HepG2 (cell line): Measurements from ENCODE around the gene CGA. TPM values are rescaled to one million over a fixed set of nuclear protein-coding genes. Genes with fewer than 3 reads are reported as not detected.

Experiments
- ATAC-seq: fragments of 200-7000 bp; cut with Tn5 transposase; 3 replicates; pipeline ENCODE4 v1.9.1; 2020; ENCODE audit warnings: mild to moderate bottlenecking, moderate library complexity
- BruUV-seq: library from RNA; stranded (reverse); fragments of 400-500 nt; replicated peaks from 2 replicates; lab custom pipeline; 2021; lab: Mats Ljungman, UMichigan
- CTCF ChIA-PET: fragments of 300-600 bp; formaldehyde crosslinking; extraction: SDS; loops from one replicate; lab custom pipeline; 2021; ENCODE audit warnings: low total read pairs, inconsistent platforms, low intra/inter-chr PET ratio; lab: Yijun Ruan, JAX
- POLR2A ChIA-PET: fragments of 350-600 bp; sonication (Branson Sonifier 250); formaldehyde crosslinking; loops from one replicate; lab custom pipeline; 2020; ENCODE audit warnings: antibody characterized with exemption, inconsistent platforms; lab: Yijun Ruan, JAX
- DNase-seq: peaks from one replicate; pipeline ENCODE4 v3.0.0-alpha.2; 2015; ENCODE audit warnings: low spot score
- FAIRE-seq: peaks from 3 replicates; lab custom pipeline; 2011; peaks lifted over from hg19 to GRCh38; lab: Jason Lieb, UNC
- H2AFZ ChIP-seq: one replicate; pipeline ENCODE4 v1.6.1; 2011; ENCODE audit warnings: low read length, inconsistent platforms
- H3K27ac ChIP-seq: fragments of 300-600 bp; 3 replicates; pipeline ENCODE4 v1.8.0; 2011; ENCODE audit warnings: mixed run types, mild to moderate bottlenecking, mixed read lengths, low read length, inconsistent platforms; ENCODE audit not compliant: insufficient read depth; ENCODE audit errors: extremely low read length
- H3K27me3 ChIP-seq, 2 experiments: fragments of 200-600 bp in 1 of 2; 2 replicates in 1 of 2; 3 replicates in 1 of 2; pipeline versions ENCODE4 v1.6.0 to v1.8.0; 2011; ENCODE audit warnings: low read length in 2 of 2, mild to moderate bottlenecking in 2 of 2, moderate library complexity in 2 of 2, inconsistent platforms in 1 of 2; ENCODE audit not compliant: insufficient read depth in 2 of 2, control insufficient read depth in 1 of 2
- H3K36me3 ChIP-seq, 2 experiments: fragments of 200-600 bp in 1 of 2; replicated peaks in 1 of 2; 2 replicates in 1 of 2; 3 replicates in 1 of 2; pipeline versions ENCODE4 v1.5.1 to v1.8.0; 2011; ENCODE audit warnings: low read length in 2 of 2, inconsistent platforms in 1 of 2; ENCODE audit not compliant: insufficient read depth in 2 of 2, control insufficient read depth in 1 of 2
- H3K4me1 ChIP-seq: 2 replicates; pipeline ENCODE4 v1.5.1; 2012; ENCODE audit warnings: low read length, inconsistent platforms; ENCODE audit not compliant: insufficient read depth
- H3K4me2 ChIP-seq: 2 replicates; pipeline ENCODE4 v1.6.0; 2011; ENCODE audit warnings: low read depth, low read length, inconsistent platforms
- H3K4me3 ChIP-seq, 3 experiments: fragments of 200-600 bp in 1 of 3; sonication (generic), shearing (Covaris generic) in 1 of 3; replicated peaks in 1 of 3; 2 replicates each; pipeline ENCODE4 v1.5.1; 2011 to 2016; ENCODE audit warnings: low read length in 3 of 3, inconsistent platforms in 2 of 3, low read depth in 2 of 3, mild to moderate bottlenecking in 2 of 3, control low read depth in 1 of 3, mixed read lengths in 1 of 3; ENCODE audit not compliant: insufficient read depth in 1 of 3
- H3K79me2 ChIP-seq: one replicate; pipeline ENCODE4 v1.6.1; 2011; ENCODE audit warnings: low read length, inconsistent platforms; ENCODE audit not compliant: insufficient read depth
- H3K9ac ChIP-seq: 2 replicates; pipeline ENCODE4 v1.6.0; 2011; ENCODE audit warnings: mild to moderate bottlenecking, low read depth, low read length, inconsistent platforms; ENCODE audit not compliant: insufficient read depth
- H3K9me3 ChIP-seq: 2 replicates; pipeline ENCODE4 v1.5.1; 2012; ENCODE audit warnings: mild to moderate bottlenecking, low read length
- H4K20me1 ChIP-seq: 2 replicates; pipeline ENCODE4 v1.6.0; 2011; ENCODE audit warnings: inconsistent platforms, mild to moderate bottlenecking, low read length, moderate library complexity; ENCODE audit not compliant: insufficient read depth
- BORCS8-MEF2B ChIP-seq: sonication (generic); formaldehyde crosslinking; IDR thresholded peaks from 2 replicates; pipeline ENCODE4 v1.8.0; 2022; ENCODE audit warnings: mild to moderate bottlenecking, missing genetic modification reagents
- CBX1 ChIP-seq: IDR thresholded peaks from one replicate; pipeline ENCODE4 v1.6.1; 2016; ENCODE audit warnings: antibody characterized with exemption, low read depth
- FOXA1 ChIP-seq, 2 experiments: fragments of 450-650 bp in 1 of 2; sonication (generic) in 1 of 2; formaldehyde crosslinking in 1 of 2; IDR thresholded peaks; 2 replicates each; pipeline versions ENCODE4 v1.4.0 to v1.6.1; 2016 to 2020; ENCODE audit warnings: missing genetic modification reagents in 1 of 2
- ISX ChIP-seq: sonication (generic); formaldehyde crosslinking; conservative IDR thresholded peaks from 2 replicates; pipeline ENCODE4 v1.5.0; 2020; ENCODE audit warnings: missing genetic modification reagents
- NFKBIZ ChIP-seq: IDR thresholded peaks from 2 replicates; pipeline ENCODE4 v1.6.1; 2018; ENCODE audit warnings: missing genetic modification reagents, missing compliant biosample characterization
- RAD51 ChIP-seq: fragments of 450-650 bp; IDR thresholded peaks from 2 replicates; pipeline ENCODE4 v1.6.1; 2016; ENCODE audit warnings: borderline replicate concordance
- TEAD3 ChIP-seq: optimal IDR thresholded peaks from 2 replicates; pipeline ENCODE3; 2016; ENCODE audit warnings: borderline replicate concordance
- TERF1 ChIP-seq: sonication (generic); formaldehyde crosslinking; IDR thresholded peaks from 2 replicates; pipeline ENCODE4 v1.8.0; 2022; ENCODE audit warnings: mild to moderate bottlenecking, missing genetic modification reagents, moderate library complexity
- TGIF2 ChIP-seq: IDR thresholded peaks from 2 replicates; pipeline ENCODE4 v1.6.1; 2016; ENCODE audit warnings: control low read depth, missing compliant biosample characterization
- ZEB1 ChIP-seq: IDR thresholded peaks from 2 replicates; pipeline ENCODE4 v1.6.1; 2012; ENCODE audit warnings: mild to moderate bottlenecking, low read depth, inconsistent platforms; ENCODE audit not compliant: insufficient replicate concordance
- ZMYM3 ChIP-seq: sonication (generic); formaldehyde crosslinking; IDR thresholded peaks from 2 replicates; pipeline ENCODE4 v1.5.1; 2020; ENCODE audit warnings: mild to moderate bottlenecking, missing genetic modification reagents
- ZNF101 ChIP-seq: sonication (generic); formaldehyde crosslinking; IDR thresholded peaks from 2 replicates; pipeline ENCODE4 v1.4.0; 2020; ENCODE audit warnings: mild to moderate bottlenecking, low read depth, missing genetic modification reagents, borderline replicate concordance
- ZNF205 ChIP-seq: IDR thresholded peaks from 2 replicates; pipeline ENCODE4 v1.6.1; 2018; ENCODE audit warnings: missing biosample characterization, missing genetic modification reagents
- ZNF44 ChIP-seq: sonication (generic); formaldehyde crosslinking; IDR thresholded peaks from 2 replicates; pipeline ENCODE4 v1.5.1; 2020; ENCODE audit warnings: mild to moderate bottlenecking, missing genetic modification reagents
- ZNF710 ChIP-seq: sonication (generic); formaldehyde crosslinking; IDR thresholded peaks from 2 replicates; pipeline ENCODE4 v1.5.0; 2020; ENCODE audit warnings: mild to moderate bottlenecking, missing genetic modification reagents, borderline replicate concordance
- WGBS: methylation state at CpG from one replicate; pipeline ENCODE4 v1.1.6; 2017; ENCODE audit warnings: low lambda C conversion rate; 5-methylcytosine and 5-hydroxymethylcytosine counted together
- in situ Hi-C: cut with HindIII; loops from 2 replicates; pipeline ENCODE4 v1.10.0; 2017; ENCODE audit warnings: low pct_unique_long_range_greater_than_20kb; ENCODE audit not compliant: extremely low pct_ligation_motif_present
- intact Hi-C: fragments of 100-400 bp; cut with micrococcal nuclease; formaldehyde crosslinking; loops from one replicate; pipeline ENCODE4 v1.10.0; 2022; ENCODE audit not compliant: unreplicated experiment
- polyA plus RNA-seq, 8 experiments: library from polyadenylated mRNA; depleted of rRNA in 3 of 8; stranded (reverse) in 7 of 8; unstranded in 1 of 8; fragments of >200 nt; fragmentation: Illumina TruSeq in 4 of 8; extraction: Trizol in 4 of 8; gene quantifications; 2 replicates each; pipeline versions ENCODE4 v1.2.1 to v1.2.3, GENCODE V29; 2011 to 2016; ENCODE audit warnings: low read depth in 4 of 8, missing spikeins in 1 of 8, mixed read lengths in 1 of 8; ENCODE audit not compliant: insufficient read depth in 1 of 8
- total RNA-seq, 5 experiments: library from RNA; depleted of rRNA; stranded (reverse); fragments of >200 nt; fragmentation: Illumina TruSeq; extraction: Trizol; gene quantifications; 2 replicates each; pipeline ENCODE4 v1.2.3, GENCODE V29; 2016; ENCODE audit warnings: low read depth in 1 of 5
- TF ChIP-seq, protein P1 (sequence below): sonication (generic); formaldehyde crosslinking; conservative IDR thresholded peaks from 2 replicates; pipeline ENCODE4 v1.4.0; 2020; ENCODE audit warnings: missing genetic modification reagents
- TF ChIP-seq, protein P2 (sequence below): sonication (generic); formaldehyde crosslinking; IDR thresholded peaks from 2 replicates; pipeline ENCODE4 v1.4.0; 2020; ENCODE audit warnings: missing genetic modification reagents
- TF ChIP-seq, protein P3 (sequence below): sonication (generic); formaldehyde crosslinking; IDR thresholded peaks from 2 replicates; pipeline ENCODE4 v1.5.1; 2020; ENCODE audit warnings: mild to moderate bottlenecking, missing genetic modification reagents, borderline replicate concordance

Gene CGA
- total and polyA plus RNA-seq, 2 of the 13 experiments (the other 11 are each of a cell fraction or from before 2014, with no cell fraction given): 0.09 TPM; not detected in 1

- WGBS: 12% methylated on average over 3 of the region's 3 CpGs
- no peak for DNase-seq
- no peak overlapping the region for H3K4me2 ChIP-seq
- POLR2A ChIA-PET: no interaction called here
- H3K4me1 ChIP-seq: no peaks in the 10 kb centered on the region
- intact Hi-C loops (no loop called here), in situ Hi-C loops (no loop called here)
- H4K20me1 ChIP-seq: no peaks in the 10 kb centered on the region
- no peaks in the 10 kb centered on the region for H3K9me3 ChIP-seq
- H3K4me3 ChIP-seq: no peak overlapping the region
- BruUV-seq: no TSS peak
- H3K36me3 ChIP-seq: no peaks in the 10 kb centered on the region
- no peak for FAIRE-seq
- no peak overlapping the region for H3K27ac ChIP-seq
- no peak overlapping the region for H3K9ac ChIP-seq
- H2AFZ ChIP-seq: no peak overlapping the region
- H3K27me3 ChIP-seq: 0 out of 5 replicates have a peak, but pooled peaks cover 0 to 3% of the 10 kb centered on the region in 2 experiments
- ATAC-seq: no peak
- CTCF ChIA-PET: no interaction called here
- no peaks in the 10 kb centered on the region for H3K79me2 ChIP-seq
- TF ChIP-seq, protein P1, sequence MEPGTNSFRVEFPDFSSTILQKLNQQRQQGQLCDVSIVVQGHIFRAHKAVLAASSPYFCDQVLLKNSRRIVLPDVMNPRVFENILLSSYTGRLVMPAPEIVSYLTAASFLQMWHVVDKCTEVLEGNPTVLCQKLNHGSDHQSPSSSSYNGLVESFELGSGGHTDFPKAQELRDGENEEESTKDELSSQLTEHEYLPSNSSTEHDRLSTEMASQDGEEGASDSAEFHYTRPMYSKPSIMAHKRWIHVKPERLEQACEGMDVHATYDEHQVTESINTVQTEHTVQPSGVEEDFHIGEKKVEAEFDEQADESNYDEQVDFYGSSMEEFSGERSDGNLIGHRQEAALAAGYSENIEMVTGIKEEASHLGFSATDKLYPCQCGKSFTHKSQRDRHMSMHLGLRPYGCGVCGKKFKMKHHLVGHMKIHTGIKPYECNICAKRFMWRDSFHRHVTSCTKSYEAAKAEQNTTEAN (CRISPR knock-in tag): no peak
- TF ChIP-seq TERF1 (CRISPR knock-in tag) (no peak), ZNF205 (CRISPR knock-in tag) (no peak), TEAD3 (no peak), ZEB1 (no peak), ZNF710 (CRISPR knock-in tag) (no peak), FOXA1 (IDR thresholded peaks at IDR 0.05) (no peak), FOXA1 (CRISPR knock-in tag; IDR thresholded peaks at IDR 0.05) (no peak), ZMYM3 (CRISPR knock-in tag) (no peak), ZNF44 (CRISPR knock-in tag) (no peak), TGIF2 (CRISPR knock-in tag) (no peak), BORCS8-MEF2B (CRISPR knock-in tag) (no peak), ISX (CRISPR knock-in tag) (no peak), RAD51 (no peak), CBX1 (no peak), ZNF101 (CRISPR knock-in tag) (no peak), NFKBIZ (no peak)
- TF ChIP-seq, protein P2, sequence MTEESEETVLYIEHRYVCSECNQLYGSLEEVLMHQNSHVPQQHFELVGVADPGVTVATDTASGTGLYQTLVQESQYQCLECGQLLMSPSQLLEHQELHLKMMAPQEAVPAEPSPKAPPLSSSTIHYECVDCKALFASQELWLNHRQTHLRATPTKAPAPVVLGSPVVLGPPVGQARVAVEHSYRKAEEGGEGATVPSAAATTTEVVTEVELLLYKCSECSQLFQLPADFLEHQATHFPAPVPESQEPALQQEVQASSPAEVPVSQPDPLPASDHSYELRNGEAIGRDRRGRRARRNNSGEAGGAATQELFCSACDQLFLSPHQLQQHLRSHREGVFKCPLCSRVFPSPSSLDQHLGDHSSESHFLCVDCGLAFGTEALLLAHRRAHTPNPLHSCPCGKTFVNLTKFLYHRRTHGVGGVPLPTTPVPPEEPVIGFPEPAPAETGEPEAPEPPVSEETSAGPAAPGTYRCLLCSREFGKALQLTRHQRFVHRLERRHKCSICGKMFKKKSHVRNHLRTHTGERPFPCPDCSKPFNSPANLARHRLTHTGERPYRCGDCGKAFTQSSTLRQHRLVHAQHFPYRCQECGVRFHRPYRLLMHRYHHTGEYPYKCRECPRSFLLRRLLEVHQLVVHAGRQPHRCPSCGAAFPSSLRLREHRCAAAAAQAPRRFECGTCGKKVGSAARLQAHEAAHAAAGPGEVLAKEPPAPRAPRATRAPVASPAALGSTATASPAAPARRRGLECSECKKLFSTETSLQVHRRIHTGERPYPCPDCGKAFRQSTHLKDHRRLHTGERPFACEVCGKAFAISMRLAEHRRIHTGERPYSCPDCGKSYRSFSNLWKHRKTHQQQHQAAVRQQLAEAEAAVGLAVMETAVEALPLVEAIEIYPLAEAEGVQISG (CRISPR knock-in tag): no peak
- TF ChIP-seq, protein P3, sequence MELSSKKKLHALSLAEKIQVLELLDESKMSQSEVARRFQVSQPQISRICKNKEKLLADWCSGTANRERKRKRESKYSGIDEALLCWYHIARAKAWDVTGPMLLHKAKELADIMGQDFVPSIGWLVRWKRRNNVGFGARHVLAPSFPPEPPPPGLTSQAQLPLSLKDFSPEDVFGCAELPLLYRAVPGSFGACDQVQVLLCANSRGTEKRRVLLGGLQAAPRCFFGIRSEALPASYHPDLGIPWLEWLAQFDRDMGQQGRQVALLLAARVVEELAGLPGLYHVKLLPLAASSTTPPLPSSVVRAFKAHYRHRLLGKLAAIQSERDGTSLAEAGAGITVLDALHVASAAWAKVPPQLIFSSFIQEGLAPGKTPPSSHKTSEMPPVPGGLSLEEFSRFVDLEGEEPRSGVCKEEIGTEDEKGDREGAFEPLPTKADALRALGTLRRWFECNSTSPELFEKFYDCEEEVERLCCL (CRISPR knock-in tag): no peak
These were observed 2.5 kb downstream of the CGA start for GRCh38 chr6:87092435-87092834.
